Measurements from ENCODE around the gene SLC25A20.

SLC25A20 gene

GRCh38 chr3:48897460-48898376 lies 964 bp downstream of the SLC25A20 start:
- no peak for DNase-seq

- no peak for DNase-seq
These were observed 1.7 kb downstream of the SLC25A20 start for GRCh38 chr3:48896936-48897335.

GRCh38 chr3:48894516-48894915 lies 4.2 kb downstream of the SLC25A20 start:
- DNase-seq: no peak

GRCh38 chr3:48891606-48892005 lies 7.1 kb downstream of the SLC25A20 start:
- DNase-seq: no peak

- DNase-seq: no peak
These were observed 12.9 kb downstream of the SLC25A20 start for GRCh38 chr3:48885753-48886152.

GRCh38 chr3:48881652-48882114 lies 17.0 kb downstream of the SLC25A20 start:
- no peak for DNase-seq

- DNase-seq: no peak
These were observed 17.7 kb downstream of the SLC25A20 start for GRCh38 chr3:48881006-48881405.

- DNase-seq: no peak
These were observed 18.7 kb downstream of the SLC25A20 start for GRCh38 chr3:48879994-48880377.

- DNase-seq: no peak
These were observed 19.2 kb downstream of the SLC25A20 start for GRCh38 chr3:48879307-48879993.

GRCh38 chr3:48877671-48878070 lies 21.0 kb downstream of the SLC25A20 start:
- DNase-seq: no peak

GRCh38 chr3:48863122-48863521 lies 35.6 kb downstream of the SLC25A20 start:
- no peak for DNase-seq

- DNase-seq: no peak
These were observed 39.5 kb downstream of the SLC25A20 start for GRCh38 chr3:48859206-48859605.

GRCh38 chr3:48858709-48859108 lies 40.0 kb downstream of the SLC25A20 start:
- DNase-seq: no peak

- DNase-seq: no peak
These were observed 41.0 kb downstream of the SLC25A20 start for GRCh38 chr3:48857641-48858040.

- DNase-seq: no peak
These were observed 42.2 kb downstream of the SLC25A20 start for GRCh38 chr3:48856469-48856868.

- no peak for DNase-seq
These were observed 42.8 kb downstream of the SLC25A20 start for GRCh38 chr3:48855681-48856447.

- no peak for DNase-seq
These were observed 46.5 kb downstream of the SLC25A20 start for GRCh38 chr3:48852151-48852550.

GRCh38 chr3:48851407-48851806 lies 47.3 kb downstream of the SLC25A20 start:
- no peak for DNase-seq

GRCh38 chr3:48848816-48849515 lies 49.7 kb downstream of the SLC25A20 start:
- DNase-seq: no peak

GRCh38 chr3:48847504-48848423 lies 50.9 kb downstream of the SLC25A20 start, which contains the start of gene PRKAR2A:
PRKAR2A (minus strand) TSS chr3:48847874; CDS start chr3:48847596, 278 bp downstream.
- peak; percentile 71 for DNase-seq

GRCh38 chr3:48847053-48847503 lies 51.6 kb downstream of the SLC25A20 start:
- peak; percentile 55 for DNase-seq
